Right lobe of liver (tissue), 6 donors: ENCODE data around the gene AGAP5. TPM values are rescaled to one million over a fixed set of nuclear protein-coding genes. Genes with fewer than 3 reads are reported as not detected.
"Not testable (repeated sequence)": the region's sequence is repeated elsewhere in the genome, so short reads cannot be mapped to it uniquely, and the experiment has no call there.

Experiments used
- ATAC-seq, 4 donors: fragments of 200-7000 bp; cut with Tn5 transposase; one replicate each; pipeline ENCODE4 v1.9.1; 2020; ENCODE audit warnings: mild to moderate bottlenecking in 4 of 4, moderate library complexity in 4 of 4
- DNase-seq, 3 donors: peaks; one replicate each; pipeline ENCODE4 v3.0.0-alpha.2; 2020
- H3K27ac ChIP-seq, 3 donors: fragments of 200-600 bp; one replicate each; pipeline ENCODE4 v1.8.0; 2022
- H3K27me3 ChIP-seq, 2 donors: fragments of 200-600 bp; one replicate each; pipeline ENCODE4 v1.8.0; 2022
- H3K36me3 ChIP-seq, 4 donors: fragments of 200-600 bp; sonication (generic) in 1 of 4; one replicate each; pipeline versions ENCODE4 v1.5.1 to v1.8.0; 2017 to 2022; ENCODE audit warnings: control low read depth in 1 of 4
- H3K4me1 ChIP-seq, 4 donors: fragments of 200-600 bp; sonication (generic) in 1 of 4; one replicate each; pipeline versions ENCODE4 v1.5.1 to v1.8.0; 2017 to 2022; ENCODE audit warnings: control low read depth in 1 of 4
- H3K4me3 ChIP-seq, 3 donors: fragments of 200-600 bp; one replicate each; pipeline ENCODE4 v1.8.0; 2022
- H3K9me3 ChIP-seq, 4 donors: fragments of 200-600 bp; sonication (generic) in 1 of 4; one replicate each; pipeline versions ENCODE4 v1.5.1 to v1.8.0; 2017 to 2022; ENCODE audit warnings: control low read depth in 1 of 4
- CTCF ChIP-seq, 4 donors: fragments of 200-600 bp in 3 of 4; fragments of 450-650 bp in 1 of 4; IDR thresholded peaks; one replicate each; pipeline versions ENCODE4 v1.5.1 to v1.8.0; 2016 to 2022; ENCODE audit warnings: antibody characterized with exemption in 4 of 4, mild to moderate bottlenecking in 2 of 4
- POLR2A ChIP-seq: fragments of 450-650 bp; IDR thresholded peaks from one replicate; pipeline ENCODE4 v1.6.1; 2017; ENCODE audit warnings: antibody characterized with exemption, mild to moderate bottlenecking
- WGBS: methylation state at CpG from one replicate; pipeline ENCODE4 v1.1.6; 2018; ENCODE audit warnings: low coverage, low lambda C conversion rate; ENCODE audit not compliant: insufficient coverage; ENCODE audit errors: missing lambda C conversion rate; 5-methylcytosine and 5-hydroxymethylcytosine counted together
- intact Hi-C, 2 donors: fragments of 100-400 bp; cut with DNase I; formaldehyde crosslinking; loops; one replicate each; pipeline versions ENCODE4 v1.11.2 to v1.14.1; 2022
- long read RNA-seq: library from polyadenylated mRNA; unstranded; transcript quantifications from one replicate; pipeline ENCODE4 v2.0.0, GENCODE V29; 2019
- total RNA-seq, 6 experiments: library from RNA; depleted of rRNA in 2 of 6; stranded (reverse); fragments of >200 nt in 2 of 6; fragmentation: NEBNext Ultra II Directional in 3 of 6; extraction: Animal tissue kit (Norgen Biotek cat#: 25700) in 3 of 6; gene quantifications; one replicate each; pipeline versions ENCODE4 v1.1.0 to v1.2.4, GENCODE V29; 2016 to 2023
- donor health status: DM: no; HTN: yes; CAD: no.
- donor health status: DM: no; HTN: no; CAD: no.
- donor health status: DM: no; HTN: no; CAD: no.
- donor health status: DM: no; HTN: yes; CAD: no.
- donor health status: DM: no; HTN: yes; CAD: no.

The AGAP5 gene
- total RNA-seq = 1 to 10 TPM; 2.5 to 6.2 (median 4.5) TPM
- long read RNA-seq = 0 reads

GRCh38 chr10:73697675-73698159, at the start of gene AGAP5:
AGAP5 (minus strand) TSS chr10:73698109; CDS start chr10:73697755, 354 bp downstream.
- intact Hi-C loops, DNase-seq: not testable (repeated sequence)
- 100% methylated on average over 1 of the region's 16 CpGs for WGBS

GRCh38 chr10:73746721-73747120, 48.8 kb upstream of the AGAP5 start:
- no peak for DNase-seq
- intact Hi-C loops = no loop called here
- peaks cover 0 to 38% (median 23%) of the 10 kb centered on the region in 4 donors for H3K36me3 ChIP-seq
- no peak for ATAC-seq
- peaks cover 0 to 45% (median 21%) of the 10 kb centered on the region in 4 donors for H3K4me1 ChIP-seq
- TF ChIP-seq POLR2A (no peak), CTCF (IDR thresholded peaks at IDR 0.05) (no peak)
- H3K4me3 ChIP-seq = no peak overlapping the region
- H3K27me3 ChIP-seq = no peaks in the 10 kb centered on the region
- WGBS = no CpG with 5 or more reads among the region's 2 CpGs
- no peaks in the 10 kb centered on the region for H3K9me3 ChIP-seq
- H3K27ac ChIP-seq = no peak overlapping the region

More at GRCh38 chr10:73697675-73698159, at the start of gene AGAP5:
- H3K27ac ChIP-seq, H3K36me3 ChIP-seq, H3K9me3 ChIP-seq, H3K4me1 ChIP-seq, H3K27me3 ChIP-seq, ATAC-seq, H3K4me3 ChIP-seq: not testable (repeated sequence)

GRCh38 chr10:73744664-73744975, 46.7 kb upstream of the AGAP5 start:
- DNase-seq = peak in 1 of 3 donors; percentile 69
- H3K4me1 ChIP-seq = peaks cover 0 to 26% (median 11%) of the 10 kb centered on the region in 4 donors
- WGBS = 3% methylated on average over 9 of the region's 10 CpGs
- H3K4me3 ChIP-seq = peak overlapping the region; percentile 83 to 91 (median 86)
- ATAC-seq = peak; percentile 35 to 50 (median 46)
- peaks cover 0 to 29% (median 16%) of the 10 kb centered on the region in 4 donors for H3K36me3 ChIP-seq
- TF ChIP-seq CTCF (IDR thresholded peaks at IDR 0.05) (no peak), POLR2A (no peak)
- no peaks in the 10 kb centered on the region for H3K27me3 ChIP-seq
- no peaks in the 10 kb centered on the region for H3K9me3 ChIP-seq
- intact Hi-C loops = no loop called here
- peak overlapping the region; percentile 86 to 90 (median 87) for H3K27ac ChIP-seq

GRCh38 chr10:73743905-73744663, 46.2 kb upstream of the AGAP5 start, which contains the start of gene SEC24C:
SEC24C (plus strand) TSS chr10:73744372; CDS start chr10:73746833, 2,461 bp downstream.
- Histone ChIP-seq H3K27ac (peak within 1 kb of the TSS; percentile 86 to 90 (median 87)), H3K36me3 (peaks cover 0 to 24% (median 14%) of the 10 kb centered on the region in 4 donors), H3K4me1 (peaks cover 0 to 23% (median 9%) of the 10 kb centered on the region in 4 donors), H3K9me3 (no peaks in the 10 kb centered on the region), H3K4me3 (peak within 1 kb of the TSS; percentile 83 to 91 (median 86)), H3K27me3 (no peaks in the 10 kb centered on the region)
- intact Hi-C loops = no loop called here
- peak; percentile 95 to 98 (median 96) for ATAC-seq
- TF ChIP-seq POLR2A (peak; percentile 82), CTCF (IDR thresholded peaks at IDR 0.05) (no peak)
- 0% methylated on average over 25 of the region's 36 CpGs for WGBS
- DNase-seq = peak; percentile 95 to 98 (median 97)

- WGBS = 32% methylated on average over 6 of the region's 6 CpGs
- no peak for DNase-seq
- H3K36me3 ChIP-seq = peaks cover 0 to 17% (median 9%) of the 10 kb centered on the region in 4 donors
These were observed 45.5 kb upstream of the AGAP5 start for GRCh38 chr10:73743327-73743904.

More at GRCh38 chr10:73743327-73743904, 45.5 kb upstream of the AGAP5 start:
- Histone ChIP-seq H3K4me1 (peaks cover 0 to 23% (median 7%) of the 10 kb centered on the region in 4 donors), H3K27me3 (no peaks in the 10 kb centered on the region), H3K9me3 (no peaks in the 10 kb centered on the region), H3K27ac (peak overlapping the region; percentile 86 to 90 (median 87)), H3K4me3 (peak overlapping the region; percentile 83 to 91 (median 86))
- intact Hi-C loops = no loop called here
- peak in 1 of 4 donors; percentile 2 for ATAC-seq
- no peak for TF ChIP-seq POLR2A
- no peak for TF ChIP-seq CTCF (IDR thresholded peaks at IDR 0.05)
